ENCODE data around the gene AP1S2.

DNA sequence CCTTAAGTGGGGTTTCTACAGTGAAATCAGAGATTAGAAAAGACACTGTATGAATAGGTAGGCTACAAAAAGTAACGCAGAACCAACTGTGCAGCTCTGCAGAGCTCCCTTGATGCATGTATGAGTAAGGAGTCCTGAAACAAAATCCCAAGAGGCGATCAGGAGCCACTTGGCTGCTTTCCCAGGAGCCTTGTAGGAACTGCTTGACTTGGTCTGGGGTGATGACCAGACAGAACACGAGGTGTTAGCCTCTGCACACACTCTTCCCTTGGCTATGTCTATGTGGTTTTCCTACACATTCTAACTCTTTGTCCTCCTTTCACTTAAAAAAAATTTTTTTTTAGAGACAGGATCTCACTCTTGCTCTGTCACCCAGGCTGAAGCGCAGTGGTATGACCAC is 22.8 kb upstream of the AP1S2 start:
- TF ChIP-seq, protein P1, sequence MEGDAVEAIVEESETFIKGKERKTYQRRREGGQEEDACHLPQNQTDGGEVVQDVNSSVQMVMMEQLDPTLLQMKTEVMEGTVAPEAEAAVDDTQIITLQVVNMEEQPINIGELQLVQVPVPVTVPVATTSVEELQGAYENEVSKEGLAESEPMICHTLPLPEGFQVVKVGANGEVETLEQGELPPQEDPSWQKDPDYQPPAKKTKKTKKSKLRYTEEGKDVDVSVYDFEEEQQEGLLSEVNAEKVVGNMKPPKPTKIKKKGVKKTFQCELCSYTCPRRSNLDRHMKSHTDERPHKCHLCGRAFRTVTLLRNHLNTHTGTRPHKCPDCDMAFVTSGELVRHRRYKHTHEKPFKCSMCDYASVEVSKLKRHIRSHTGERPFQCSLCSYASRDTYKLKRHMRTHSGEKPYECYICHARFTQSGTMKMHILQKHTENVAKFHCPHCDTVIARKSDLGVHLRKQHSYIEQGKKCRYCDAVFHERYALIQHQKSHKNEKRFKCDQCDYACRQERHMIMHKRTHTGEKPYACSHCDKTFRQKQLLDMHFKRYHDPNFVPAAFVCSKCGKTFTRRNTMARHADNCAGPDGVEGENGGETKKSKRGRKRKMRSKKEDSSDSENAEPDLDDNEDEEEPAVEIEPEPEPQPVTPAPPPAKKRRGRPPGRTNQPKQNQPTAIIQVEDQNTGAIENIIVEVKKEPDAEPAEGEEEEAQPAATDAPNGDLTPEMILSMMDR (IDR thresholded peaks at IDR 0.05 in 8 of 11, conservative IDR thresholded peaks at IDR 0.05 in 3 of 11) = no peak
- TF ChIP-seq POLR2A (IDR thresholded peaks at IDR 0.05) = no peak
- no peak for TF ChIP-seq POLR2AphosphoS5 (IDR thresholded peaks at IDR 0.05)

All from spleen (tissue), 7 donors.